ENCODE data around the gene PLB1.

The PLB1 gene, protein sequence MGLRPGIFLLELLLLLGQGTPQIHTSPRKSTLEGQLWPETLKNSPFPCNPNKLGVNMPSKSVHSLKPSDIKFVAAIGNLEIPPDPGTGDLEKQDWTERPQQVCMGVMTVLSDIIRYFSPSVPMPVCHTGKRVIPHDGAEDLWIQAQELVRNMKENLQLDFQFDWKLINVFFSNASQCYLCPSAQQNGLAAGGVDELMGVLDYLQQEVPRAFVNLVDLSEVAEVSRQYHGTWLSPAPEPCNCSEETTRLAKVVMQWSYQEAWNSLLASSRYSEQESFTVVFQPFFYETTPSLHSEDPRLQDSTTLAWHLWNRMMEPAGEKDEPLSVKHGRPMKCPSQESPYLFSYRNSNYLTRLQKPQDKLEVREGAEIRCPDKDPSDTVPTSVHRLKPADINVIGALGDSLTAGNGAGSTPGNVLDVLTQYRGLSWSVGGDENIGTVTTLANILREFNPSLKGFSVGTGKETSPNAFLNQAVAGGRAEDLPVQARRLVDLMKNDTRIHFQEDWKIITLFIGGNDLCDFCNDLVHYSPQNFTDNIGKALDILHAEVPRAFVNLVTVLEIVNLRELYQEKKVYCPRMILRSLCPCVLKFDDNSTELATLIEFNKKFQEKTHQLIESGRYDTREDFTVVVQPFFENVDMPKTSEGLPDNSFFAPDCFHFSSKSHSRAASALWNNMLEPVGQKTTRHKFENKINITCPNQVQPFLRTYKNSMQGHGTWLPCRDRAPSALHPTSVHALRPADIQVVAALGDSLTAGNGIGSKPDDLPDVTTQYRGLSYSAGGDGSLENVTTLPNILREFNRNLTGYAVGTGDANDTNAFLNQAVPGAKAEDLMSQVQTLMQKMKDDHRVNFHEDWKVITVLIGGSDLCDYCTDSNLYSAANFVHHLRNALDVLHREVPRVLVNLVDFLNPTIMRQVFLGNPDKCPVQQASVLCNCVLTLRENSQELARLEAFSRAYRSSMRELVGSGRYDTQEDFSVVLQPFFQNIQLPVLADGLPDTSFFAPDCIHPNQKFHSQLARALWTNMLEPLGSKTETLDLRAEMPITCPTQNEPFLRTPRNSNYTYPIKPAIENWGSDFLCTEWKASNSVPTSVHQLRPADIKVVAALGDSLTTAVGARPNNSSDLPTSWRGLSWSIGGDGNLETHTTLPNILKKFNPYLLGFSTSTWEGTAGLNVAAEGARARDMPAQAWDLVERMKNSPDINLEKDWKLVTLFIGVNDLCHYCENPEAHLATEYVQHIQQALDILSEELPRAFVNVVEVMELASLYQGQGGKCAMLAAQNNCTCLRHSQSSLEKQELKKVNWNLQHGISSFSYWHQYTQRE (N-terminal part only)

DNA sequence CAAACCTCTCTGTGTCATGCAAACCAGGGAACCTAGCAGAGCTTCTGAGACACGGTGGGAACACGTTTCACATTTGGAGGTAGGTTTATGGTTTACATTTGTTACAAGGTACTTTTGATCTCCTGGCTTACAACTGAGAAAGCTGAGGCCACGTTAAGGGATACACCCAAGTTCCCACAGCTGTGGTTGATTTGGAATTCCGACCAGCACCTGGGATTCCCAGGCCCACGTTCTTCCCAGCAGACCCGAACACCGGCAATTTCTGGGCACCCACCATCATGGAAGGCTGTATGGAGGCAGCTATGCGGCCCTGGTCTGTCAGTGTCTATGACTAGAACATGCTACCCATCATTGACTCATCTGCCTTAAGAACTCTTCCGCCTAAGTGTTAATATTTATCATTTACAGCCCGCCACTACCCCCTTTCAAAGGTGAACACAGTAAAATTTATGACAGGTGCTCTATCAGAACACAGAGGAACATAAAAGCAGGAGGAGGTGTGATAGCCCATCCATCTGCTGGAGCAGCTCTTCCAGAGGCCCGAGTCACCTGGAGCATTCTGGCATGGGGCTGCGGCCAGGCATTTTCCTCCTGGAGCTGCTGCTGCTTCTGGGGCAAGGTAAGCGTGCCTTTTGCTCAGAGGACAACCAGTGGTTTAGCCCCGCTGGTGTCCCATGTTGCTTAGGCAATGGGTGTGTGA is at the start of gene PLB1:
Gene PLB1, plus strand, starts transcription at position 510 of the 700 bp plus-strand sequence. Its CDS starts 55 bp downstream, at position 565.
- no peak for FAIRE-seq

DNA sequence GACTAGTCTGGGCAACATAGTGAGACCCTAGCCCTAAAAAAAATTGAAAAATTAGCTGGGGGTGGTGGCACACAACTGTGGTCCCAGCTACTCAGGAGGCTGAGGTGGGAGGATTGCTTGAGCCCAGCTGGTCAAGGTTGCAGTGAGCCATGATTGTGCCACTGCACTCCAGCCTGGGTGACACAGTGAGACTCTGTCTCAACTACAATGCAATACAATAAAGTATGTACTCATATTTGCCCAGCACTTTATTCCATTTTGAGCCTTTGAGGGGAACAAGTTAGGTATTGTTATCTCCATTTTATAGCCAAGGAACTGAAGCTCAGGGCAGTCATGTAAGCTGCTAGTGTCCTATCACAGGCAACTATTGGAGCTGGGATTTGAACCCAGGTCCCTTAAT is 49.3 kb upstream of the PLB1 start:
- no peak for FAIRE-seq

DNA sequence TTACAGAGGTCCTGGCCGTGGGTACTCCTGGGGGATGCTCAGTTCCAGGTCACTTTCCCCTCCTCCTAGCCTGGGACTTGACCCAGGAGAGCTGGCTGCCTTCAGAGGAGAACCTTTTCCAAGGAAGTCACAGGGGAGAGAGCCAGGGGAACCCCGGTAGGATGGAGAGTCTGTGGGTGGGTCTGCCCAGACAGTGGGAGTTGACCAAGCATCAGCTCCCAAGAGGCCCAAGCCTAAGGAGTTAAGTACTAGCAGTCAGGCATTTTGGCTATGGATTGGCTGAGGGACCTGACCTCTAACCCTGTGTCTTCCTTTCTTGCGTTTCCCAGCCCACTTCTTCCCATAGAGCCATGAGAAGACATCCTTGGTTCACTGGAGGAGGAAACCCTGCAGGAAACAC is 48.8 kb upstream of the PLB1 start:
- FAIRE-seq: no peak

DNA sequence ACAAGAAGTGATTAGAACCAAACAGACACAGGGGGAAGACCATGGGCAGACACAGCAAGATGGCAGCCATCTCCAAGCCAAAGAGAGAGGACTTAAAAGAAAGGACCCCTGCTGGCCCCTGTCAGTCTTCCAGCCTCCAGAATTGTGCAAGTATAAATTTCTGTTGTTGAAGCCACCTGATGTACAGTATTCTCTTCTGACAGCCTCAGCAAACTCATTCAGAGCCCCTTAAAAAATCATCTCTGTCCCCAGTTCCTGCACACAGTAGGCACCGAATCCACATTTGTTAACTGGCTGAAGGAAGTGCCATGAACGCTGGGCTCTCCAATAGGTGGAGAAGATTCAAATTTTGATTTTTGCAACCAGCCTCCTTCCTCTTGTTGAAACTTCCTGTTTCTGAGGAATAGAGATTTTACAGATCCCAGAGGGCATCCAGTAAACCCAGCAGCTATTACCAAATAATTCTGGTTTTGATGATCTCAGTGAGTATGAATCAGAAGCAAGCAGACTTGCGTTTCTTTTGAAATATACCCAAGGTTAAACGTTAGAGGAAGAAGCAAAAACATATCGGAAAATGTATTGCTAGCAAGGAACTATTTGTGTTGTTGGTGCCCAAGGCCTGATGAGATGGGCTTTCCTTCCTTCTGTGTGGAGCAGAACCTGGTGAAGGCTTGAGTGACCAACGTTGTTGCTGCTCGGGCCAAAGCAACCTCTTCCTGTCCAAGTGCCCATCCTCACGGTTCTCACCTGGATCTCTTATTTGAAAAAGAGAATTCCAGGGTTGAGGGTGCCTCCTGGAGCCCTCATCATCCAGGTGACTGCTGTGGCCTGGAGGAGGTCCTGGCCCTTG is 47.7 kb upstream of the PLB1 start:
- no peak for FAIRE-seq

DNA sequence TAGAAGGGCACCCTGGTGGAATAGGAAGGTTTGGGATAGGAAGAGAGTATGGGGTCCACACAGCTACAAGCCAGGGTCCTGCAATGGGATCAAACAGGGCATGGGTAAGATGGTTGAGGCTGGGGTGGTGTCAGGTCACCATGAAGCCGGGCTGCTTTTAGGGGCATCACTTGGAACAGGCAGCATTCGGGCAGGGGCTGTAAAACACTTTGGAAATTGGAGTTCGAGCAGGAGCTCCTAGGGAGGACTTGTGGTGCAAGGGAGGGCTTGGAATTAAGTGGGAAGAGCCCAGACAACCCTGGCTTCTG is 47.1 kb upstream of the PLB1 start:
- no peak for FAIRE-seq

DNA sequence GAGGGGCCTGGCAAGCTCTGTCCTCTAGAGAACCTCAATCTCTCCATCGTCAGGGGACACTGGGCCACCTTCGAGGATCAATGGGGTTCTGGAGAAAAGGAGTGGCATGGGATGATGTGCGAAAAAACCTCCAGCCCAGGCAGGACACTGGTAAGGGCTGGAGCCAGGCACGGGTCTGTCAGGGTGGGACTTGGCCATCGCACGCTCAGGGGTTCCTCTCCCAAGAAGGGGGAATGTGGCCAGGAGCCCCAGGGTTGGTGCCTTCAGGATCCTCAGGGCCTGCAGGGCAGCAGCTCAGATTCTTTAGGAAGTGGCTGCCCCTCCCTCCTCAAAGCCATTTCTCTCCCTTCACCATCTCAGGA is 46.8 kb upstream of the PLB1 start:
- FAIRE-seq: no peak

DNA sequence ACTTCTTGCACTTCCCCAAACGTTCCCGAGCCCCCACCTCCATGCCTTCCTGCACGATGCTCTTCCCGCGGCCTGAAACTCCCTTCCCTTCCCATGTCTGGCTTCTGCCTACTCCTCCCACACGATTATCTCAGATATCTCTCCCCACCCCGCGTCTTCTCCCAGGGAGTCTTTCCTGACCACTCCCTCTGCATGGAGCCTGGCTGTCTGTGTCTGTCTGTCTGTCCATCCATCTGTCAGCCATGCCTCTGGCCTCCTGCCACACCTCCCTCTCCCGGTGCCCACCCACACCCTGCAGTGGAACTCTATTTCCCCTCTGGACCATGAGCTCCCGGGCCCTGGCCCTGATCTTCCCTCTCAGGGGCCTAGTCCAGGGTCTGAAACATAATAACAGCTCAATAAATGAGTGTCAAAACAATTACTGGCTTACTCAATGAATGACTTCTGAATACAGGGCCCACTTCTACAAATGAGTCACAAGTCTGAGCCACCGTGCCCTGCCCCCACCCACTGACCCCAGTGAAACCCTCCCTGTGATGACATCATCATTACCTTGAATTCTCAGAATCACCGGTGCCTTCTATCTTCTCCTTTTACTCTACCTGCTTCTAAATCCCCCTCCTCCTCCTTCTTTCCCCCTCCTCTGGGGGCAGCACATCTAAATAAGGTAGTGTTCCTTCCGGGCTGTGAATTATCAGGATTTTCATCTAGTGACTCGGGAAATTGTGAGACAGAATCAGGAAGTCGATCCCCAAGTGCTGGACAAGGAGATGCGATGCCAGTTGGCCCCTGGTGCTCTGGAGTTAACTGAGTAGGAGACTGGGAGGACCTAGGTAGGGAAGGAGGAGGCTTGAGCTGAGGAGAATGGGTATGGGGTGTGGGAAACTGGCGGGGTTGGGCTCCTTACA is 46.1 kb upstream of the PLB1 start:
- no peak for FAIRE-seq

DNA sequence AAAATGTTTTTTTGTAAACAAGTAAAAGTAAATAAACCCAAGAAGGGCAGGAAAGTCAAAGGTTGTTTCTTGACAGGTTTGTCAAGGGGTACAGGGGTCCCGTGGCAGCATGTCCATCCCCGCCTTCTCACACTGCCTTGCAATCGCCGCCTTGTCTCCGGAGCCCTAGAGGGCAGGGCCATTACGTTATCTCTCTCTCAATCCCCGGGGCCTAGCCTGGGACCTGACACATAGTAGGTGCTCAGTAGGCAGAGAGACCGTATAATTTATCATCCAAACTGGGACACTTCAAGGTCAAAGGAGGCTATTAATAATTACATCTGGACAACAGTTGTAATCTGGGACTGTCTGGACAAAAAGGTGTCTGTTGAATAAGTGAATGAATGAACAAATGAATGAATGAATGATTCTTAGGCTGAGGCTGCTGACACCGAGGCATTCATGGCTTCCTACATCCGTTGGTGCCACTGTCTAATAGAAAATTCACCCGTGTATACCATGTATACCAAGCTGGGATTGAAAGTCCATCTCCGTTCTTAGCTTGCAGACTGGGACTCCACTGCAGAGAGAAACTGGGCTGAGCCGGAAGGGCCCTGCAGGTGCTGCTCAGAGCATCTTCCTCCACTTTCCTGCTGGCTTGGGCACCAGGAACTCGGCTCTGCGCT is 44.8 kb upstream of the PLB1 start:
- no peak for FAIRE-seq

DNA sequence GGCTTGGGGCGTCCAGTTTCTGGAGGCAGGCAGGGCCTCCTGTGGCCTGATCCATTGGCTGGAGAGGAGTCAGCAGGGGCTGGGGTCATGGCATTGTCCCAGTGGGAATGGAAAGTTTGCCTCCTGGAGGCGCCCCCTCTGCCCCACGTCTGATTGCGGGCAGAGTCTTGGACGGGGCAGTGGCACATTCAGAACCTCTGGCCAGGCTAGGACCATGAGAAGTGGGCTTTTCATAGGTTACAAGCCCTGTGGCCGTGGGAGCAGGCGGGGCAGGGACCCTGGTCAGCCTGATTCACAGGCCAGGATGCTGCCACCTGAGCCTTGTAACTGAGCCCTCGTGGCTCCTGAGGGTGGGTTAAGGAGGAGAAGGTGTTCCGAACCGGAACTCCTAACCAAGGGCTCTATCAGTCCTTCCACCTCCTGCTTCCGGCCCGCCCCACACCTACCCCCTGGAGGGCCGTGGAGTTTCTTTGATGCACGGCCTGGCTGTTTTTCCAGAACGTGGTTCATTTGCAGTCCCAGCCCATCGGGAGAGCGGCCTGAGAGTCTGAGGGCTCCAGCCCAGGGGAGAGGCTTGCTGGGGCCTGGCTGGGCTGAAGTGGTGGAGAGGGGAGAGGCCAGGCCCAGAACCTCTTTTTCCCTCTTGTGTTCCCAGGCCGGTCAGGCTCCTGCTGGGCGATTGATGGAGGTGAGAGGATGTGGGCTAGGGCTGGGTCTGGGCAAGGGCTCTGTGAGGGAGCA is 43.9 kb upstream of the PLB1 start:
- no peak for FAIRE-seq

DNA sequence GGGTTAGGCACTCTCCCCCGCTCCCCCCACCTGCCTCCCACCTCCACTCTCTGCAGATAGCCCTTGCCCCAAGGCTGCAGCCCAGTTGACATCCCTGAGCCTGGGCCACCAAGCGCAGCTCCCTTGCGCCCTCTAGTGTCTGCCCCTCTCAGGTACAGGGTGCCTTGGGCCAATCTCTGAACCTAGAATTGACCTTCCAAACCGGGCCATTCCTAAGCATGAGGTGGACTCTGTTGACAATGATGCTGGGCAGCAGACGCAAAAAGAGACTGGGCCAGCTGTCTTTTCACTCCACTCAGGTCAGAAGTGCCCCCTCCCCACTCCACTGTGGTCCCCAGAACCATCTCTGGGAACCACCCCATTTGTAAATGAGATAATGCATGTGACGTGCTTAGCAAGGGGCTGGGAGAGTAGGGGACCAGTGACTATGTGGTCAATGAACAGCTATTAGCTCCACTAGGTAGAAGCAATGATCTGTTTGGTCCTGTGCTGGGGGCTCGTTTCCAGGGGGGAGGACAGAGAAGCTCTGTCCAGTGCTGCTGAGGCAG is 43.3 kb upstream of the PLB1 start:
- no peak for FAIRE-seq

DNA sequence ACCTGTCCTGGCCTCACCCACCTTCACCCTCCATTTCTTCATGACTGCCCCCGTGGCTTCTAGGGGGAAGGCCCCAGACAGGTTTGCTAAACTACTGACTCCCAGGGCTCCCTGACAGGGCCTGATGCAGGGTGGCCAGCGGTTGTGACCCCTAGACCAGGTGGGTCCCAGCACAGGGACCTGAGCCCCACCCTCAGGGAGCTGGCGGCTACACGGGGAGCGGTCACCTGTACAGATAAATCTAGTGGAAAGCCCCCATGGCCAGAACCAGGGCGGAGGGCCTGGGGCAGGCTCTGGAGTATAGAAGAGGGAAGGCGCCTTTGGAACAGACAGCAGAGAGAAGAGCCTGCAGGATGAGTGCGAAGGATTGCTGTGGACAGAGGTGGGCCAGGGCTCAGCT is 42.5 kb upstream of the PLB1 start:
- FAIRE-seq: no peak

DNA sequence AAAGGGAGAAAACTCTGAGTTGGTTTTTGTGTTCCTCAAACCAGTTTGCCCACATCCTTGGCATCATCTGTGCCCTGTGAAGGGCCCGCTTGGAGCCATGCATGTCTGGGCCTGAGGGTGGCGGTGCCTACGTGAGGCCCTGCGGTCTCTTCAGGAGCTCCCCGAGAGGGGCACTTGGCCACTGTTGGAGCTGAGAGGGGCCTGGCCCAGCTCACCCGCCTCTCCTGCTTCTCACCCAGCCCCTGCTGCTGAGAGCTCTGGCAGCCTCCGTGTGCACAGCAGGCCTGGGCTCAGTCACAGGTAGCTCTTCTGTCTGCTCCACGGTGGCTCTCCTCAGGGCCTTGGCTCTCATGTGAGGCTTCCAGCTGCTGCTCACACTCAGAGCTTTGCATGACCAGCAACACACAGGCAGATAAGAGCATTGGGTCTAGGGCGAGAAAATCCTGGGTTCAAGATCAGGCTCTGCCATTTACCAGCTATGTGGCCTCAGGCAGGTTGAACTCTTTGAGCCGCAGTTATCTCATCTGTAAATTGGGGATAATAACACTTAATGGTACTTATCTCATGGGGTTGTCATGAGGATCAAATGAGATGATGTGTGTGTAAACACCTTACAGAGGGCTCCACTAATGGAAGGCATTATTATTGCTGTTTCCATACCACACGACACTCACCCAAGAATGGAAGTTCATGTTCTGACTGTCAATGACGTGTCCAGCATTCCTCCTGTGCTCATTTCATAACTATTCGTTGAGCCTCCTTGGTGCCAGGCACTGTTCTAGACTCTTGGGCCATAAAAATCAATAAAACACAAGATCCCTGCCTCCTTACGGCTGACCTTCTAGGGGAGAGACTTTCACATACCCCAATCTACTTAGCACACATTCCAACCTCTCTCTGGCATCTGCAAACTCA is 41.6 kb upstream of the PLB1 start:
- FAIRE-seq: no peak

DNA sequence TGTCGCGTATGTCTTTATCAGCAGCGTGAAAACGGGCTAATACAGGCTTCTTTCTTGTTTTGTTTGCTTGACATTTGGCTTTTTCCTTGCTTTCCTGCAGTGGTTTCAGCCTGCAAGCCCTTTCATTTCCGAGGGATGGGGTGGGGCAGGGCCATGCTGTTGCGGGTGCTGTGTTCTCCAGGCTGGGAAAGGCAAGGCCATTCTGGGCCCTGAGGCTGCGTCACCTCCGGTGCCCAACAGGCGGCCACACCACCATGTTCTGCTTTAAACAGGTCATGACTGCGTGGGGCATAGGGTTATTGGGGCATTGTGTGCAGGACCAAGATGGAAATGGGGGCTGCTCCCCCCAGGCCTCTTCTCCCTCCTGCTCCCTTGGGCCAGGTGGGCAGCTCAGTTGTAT is 38.6 kb upstream of the PLB1 start:
- no peak for FAIRE-seq

DNA sequence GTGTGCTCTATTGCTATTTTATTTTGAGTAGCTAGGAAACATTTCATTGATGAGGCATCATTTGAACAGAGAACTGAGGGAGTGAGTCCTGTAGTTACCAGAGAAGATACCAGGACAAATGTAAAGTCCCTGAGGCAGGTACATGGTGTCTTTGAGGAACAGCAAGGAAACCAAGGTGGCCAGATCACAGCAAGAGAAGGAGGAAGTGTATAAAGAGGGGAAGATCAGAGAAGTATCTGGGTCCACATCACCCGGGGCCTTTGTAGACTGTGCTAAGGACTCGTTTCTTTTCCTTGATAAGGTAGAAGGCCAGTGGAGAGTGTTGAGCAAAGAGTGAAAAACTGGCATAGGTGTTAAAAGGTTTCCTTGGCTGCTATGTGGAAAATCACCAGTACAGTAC is 34.8 kb upstream of the PLB1 start:
- FAIRE-seq: no peak

DNA sequence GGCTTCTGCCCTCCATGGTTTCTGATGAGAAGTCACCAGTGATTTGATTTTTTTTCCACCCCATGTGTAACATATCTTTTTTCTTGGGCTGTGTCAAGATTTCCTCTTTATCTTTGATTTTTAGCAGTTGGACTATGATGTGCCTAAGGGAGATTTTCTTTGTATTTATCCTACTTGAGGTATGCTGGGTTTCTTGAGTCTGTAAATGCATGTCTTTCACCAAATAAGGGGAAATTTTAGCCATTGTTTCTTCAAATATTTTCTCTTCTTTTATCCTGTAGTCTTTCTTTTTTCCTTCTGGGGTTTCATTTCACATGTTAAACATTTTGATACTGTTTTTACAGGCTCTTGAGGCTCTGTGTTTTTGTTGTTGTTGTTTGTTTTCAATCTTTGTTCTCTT is 33.7 kb upstream of the PLB1 start:
- no peak for FAIRE-seq

DNA sequence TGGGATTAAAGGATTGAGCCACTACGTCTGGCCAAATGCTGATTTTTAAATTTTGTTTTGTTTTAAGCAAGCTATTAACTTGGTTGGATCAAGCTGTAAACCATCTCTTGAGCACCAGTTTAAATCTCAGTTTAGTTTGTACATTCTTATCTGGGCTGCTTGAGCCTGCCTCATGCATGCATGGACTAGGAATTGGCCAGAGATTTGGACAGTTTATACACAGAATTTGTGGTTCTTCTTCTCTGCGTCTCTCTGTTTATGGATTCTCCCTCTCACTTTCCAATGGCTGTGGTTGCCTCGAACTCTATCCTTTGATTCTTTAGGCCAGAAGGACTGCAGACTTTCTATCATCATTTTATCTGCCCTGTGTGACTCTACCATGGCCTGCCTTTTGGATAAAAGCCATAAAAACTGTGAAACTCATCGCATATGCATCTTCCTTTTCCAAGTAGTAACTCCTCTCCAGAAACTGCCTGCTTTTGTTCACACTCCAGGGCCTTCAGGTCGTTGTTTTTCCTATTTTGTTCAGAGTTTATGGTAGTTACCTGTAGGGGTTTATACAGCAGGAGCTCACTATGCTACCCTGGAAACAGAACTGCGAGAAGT is 32.5 kb upstream of the PLB1 start:
- FAIRE-seq: no peak

DNA sequence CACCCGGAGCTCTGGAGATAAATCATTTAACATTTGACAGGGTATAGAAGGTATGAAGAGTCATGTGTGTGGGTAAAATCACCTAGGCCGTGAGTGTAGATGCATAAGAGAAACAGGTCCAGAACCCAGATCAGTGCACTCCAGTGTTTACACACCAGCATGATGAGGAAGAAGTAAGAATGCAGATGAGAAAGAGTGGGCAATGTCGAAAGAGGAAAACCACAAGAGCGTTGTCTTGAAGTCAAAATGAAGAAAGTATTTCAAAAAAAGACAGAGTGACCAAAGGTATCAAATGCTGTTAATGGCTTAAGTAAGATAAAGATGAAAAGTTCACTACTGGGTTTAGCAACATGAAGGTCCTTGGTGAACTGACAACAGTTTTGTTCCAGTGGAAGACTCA is 32.0 kb upstream of the PLB1 start:
- FAIRE-seq: no peak

All from colon (tissue), 2 donors.